ENCODE data around the gene PDHX. TPM values are rescaled to one million over a fixed set of nuclear protein-coding genes. Genes with fewer than 3 reads are reported as not detected.
"Not testable (repeated sequence)": the region's sequence is repeated elsewhere in the genome, so short reads cannot be mapped to it uniquely, and the experiment has no call there.

Gene PDHX
- total RNA-seq, 2 experiments from 2014 or later = 28.0 to 29.7 TPM

DNA sequence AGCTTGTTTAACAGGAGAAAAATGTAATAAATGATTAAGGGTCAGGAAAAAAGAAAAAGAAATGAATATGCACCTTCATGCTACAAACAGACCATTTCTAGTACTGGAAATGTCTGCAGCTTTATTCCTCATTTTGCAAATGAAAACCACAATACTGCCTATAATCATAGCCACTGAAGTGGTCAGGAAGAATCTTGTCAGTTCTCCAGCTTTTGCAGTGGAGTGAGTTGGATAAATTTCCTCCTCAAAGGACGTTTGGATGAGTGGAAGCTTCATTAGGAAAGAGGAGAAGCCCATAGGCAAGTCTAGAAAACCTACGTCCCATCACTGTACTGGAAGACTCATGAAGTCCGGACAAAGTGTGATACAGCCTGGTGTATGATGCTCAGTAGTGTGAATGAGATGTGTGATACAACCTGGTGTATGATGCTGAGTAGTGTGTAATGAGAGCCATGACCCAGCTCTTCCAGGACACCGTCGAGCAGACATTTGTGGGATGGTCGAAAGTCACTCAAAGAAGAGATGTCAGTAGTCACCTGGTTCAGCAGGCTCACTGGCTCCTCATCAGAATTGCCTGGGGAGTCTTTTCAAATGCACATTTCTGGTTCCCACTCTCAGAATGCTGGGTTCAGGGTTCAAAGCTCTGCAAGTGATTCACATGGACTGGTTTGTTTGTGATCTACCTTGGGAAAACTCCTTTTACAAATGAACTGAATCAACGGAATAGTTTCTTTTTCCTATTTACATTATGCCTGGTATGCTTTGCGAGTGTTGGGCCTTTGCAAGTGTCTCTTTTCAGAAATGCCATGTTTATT is 101.3 kb downstream of the PDHX start:
- DNase-seq = no peak
- H3K36me3 Mint-ChIP-seq (ENCODE audit: low read depth) = peaks cover 2% of the 10 kb centered on the region
- peaks cover 20% of the 10 kb centered on the region for H3K4me1 Mint-ChIP-seq
- peaks cover 8% of the 10 kb centered on the region for H3K9me3 Mint-ChIP-seq
- CTCF ChIA-PET = no interaction called here
- H3K27ac Mint-ChIP-seq = no peak overlapping the region
- H3K4me3 Mint-ChIP-seq = no peak overlapping the region
- H3K27me3 Mint-ChIP-seq = peaks cover 2% of the 10 kb centered on the region
- POLR2A ChIA-PET = interaction anchor here (0.5 to 2.0 kb wide), 3 partner anchors 11 to 149 kb away, joined by 3 to 8 read pairs (median 5); no protein-coding TSS in a partner anchor

DNA sequence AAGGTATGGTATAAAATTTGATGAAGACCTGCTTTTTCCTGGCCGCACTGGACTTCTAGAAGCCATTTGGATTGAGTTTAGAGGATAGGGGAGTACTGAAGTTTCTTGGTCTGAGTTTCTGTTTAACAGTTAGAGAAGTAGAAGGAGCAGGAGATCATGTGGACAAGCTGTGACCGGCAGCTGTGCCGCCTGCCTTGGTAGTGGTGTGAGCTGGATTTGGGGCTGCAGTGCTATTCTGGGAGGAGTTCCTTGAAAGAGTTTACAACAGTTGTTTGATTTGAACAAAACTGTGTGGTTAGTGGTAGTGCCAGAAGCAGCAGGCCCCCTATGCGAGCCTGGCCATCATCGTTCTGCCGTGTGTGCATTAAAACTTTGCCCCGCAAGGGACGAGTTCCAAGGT is 105.2 kb downstream of the PDHX start:
- DNase-seq = no peak
- Mint-ChIP-seq H3K27me3 (peaks cover 2% of the 10 kb centered on the region), H3K9me3 (peaks cover 38% of the 10 kb centered on the region), H3K4me1 (no peaks in the 10 kb centered on the region), H3K36me3 (ENCODE audit: low read depth) (peaks cover 35% of the 10 kb centered on the region), H3K4me3 (no peak overlapping the region), H3K27ac (no peak overlapping the region)
- POLR2A ChIA-PET = no interaction called here
- CTCF ChIA-PET = no interaction called here

DNA sequence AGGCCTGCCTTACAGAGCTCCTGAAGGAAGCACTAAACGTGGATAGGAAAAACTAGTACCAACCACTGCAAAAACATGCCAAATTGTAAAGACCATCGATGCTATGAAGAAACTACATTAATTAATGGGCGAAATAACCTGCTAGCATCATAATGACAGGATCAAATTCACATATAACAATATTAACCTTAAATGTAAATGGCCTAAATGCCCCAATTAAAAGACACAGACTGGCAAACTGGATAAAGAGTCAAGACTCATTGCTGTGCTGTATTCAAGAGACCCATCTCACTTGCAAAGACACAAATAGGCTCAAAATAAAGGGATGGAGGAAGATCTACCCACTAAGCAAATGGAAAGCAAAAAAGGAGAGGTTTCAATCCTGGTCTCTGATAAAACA is 107.5 kb downstream of the PDHX start:
- peaks cover 47% of the 10 kb centered on the region for H3K9me3 Mint-ChIP-seq
- H3K4me3 Mint-ChIP-seq, POLR2A ChIA-PET, DNase-seq, H3K27me3 Mint-ChIP-seq, CTCF ChIA-PET, H3K27ac Mint-ChIP-seq: not testable (repeated sequence)
- peaks cover 13% of the 10 kb centered on the region for H3K4me1 Mint-ChIP-seq
- peaks cover 49% of the 10 kb centered on the region for H3K36me3 Mint-ChIP-seq (ENCODE audit: low read depth)

DNA sequence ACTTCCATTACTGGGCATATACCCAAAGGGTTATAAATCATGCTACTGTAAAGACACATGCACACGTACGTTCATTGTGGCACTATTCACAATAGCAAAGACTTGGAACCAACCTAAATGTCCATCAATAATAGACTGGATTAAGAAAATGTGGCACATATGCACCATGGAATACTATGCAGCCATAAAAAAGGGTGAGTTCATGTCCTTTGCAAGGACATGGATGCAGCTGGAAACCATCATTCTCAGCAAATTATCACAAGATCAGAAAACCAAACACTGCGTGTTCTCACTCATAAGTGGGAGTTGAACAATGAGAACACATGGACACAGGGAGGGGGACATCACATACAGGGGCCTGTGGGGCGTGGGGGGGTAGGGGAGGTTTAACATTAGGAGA is 111.6 kb downstream of the PDHX start:
- not testable (repeated sequence) for H3K4me3 Mint-ChIP-seq, H3K27ac Mint-ChIP-seq, DNase-seq, H3K27me3 Mint-ChIP-seq
- peaks cover 48% of the 10 kb centered on the region for H3K4me1 Mint-ChIP-seq
- peaks cover 55% of the 10 kb centered on the region for H3K36me3 Mint-ChIP-seq (ENCODE audit: low read depth)
- POLR2A ChIA-PET = interaction anchor here (2.3 to 3.7 kb wide), 2 partner anchors 13 to 139 kb away, joined by 7 to 38 read pairs; no protein-coding TSS in a partner anchor
- peaks cover 37% of the 10 kb centered on the region for H3K9me3 Mint-ChIP-seq
- CTCF ChIA-PET = interaction anchor here (2.1 kb wide), 1 partner anchor 14 kb away, joined by 6 read pairs; no protein-coding TSS in a partner anchor

DNA sequence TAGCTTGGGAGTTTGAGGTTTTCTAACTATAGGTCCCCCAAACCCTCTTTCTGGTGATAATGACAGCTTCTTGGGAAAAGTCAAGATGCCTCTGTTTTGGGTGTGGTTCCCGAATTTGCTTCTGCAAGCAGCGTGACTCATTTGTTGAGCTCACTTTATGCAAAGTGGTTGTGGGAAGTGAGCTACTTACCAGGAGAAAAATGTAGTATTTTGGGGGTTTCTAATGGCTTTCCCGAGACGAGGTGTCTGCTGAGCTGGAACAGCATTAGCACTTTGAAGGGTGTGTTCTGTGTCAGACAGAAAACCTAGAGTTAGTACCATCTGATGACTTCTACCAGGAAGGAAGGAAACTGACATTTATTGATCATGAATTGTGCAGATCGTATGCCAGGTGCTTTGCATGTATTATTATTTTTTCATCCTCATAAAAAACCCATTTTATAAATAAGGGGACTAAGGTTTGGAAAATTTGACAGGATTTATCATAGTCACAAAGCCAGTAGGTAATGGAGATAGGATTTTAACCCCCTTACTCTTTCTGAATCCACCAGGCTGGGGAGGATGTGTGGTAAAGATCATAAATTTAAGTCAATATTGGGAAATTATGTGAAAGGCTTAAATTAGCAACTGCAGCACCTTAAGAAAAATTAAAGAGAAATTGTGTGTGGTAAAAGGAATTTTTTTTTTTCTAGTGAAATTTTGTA is 113.7 kb downstream of the PDHX start:
- peaks cover 62% of the 10 kb centered on the region for H3K4me1 Mint-ChIP-seq
- peak; percentile 43 for DNase-seq
- peaks cover 18% of the 10 kb centered on the region for H3K9me3 Mint-ChIP-seq
- peak overlapping the region; percentile 69 for H3K4me3 Mint-ChIP-seq
- H3K27ac Mint-ChIP-seq = peak overlapping the region; percentile 95
- ChIA-PET POLR2A (interaction anchor here (0.6 to 3.8 kb wide), 19 partner anchors 9 to 206 kb away, joined by 3 to 41 read pairs (median 7); partner anchors contain the start of gene CD44), CTCF (interaction anchor here (0.8 to 3.2 kb wide), 16 partner anchors 9 to 362 kb away, joined by 3 to 18 read pairs (median 4); no protein-coding TSS in a partner anchor)
- peaks cover 39% of the 10 kb centered on the region for H3K36me3 Mint-ChIP-seq (ENCODE audit: low read depth)
- peaks cover 3% of the 10 kb centered on the region for H3K27me3 Mint-ChIP-seq

DNA sequence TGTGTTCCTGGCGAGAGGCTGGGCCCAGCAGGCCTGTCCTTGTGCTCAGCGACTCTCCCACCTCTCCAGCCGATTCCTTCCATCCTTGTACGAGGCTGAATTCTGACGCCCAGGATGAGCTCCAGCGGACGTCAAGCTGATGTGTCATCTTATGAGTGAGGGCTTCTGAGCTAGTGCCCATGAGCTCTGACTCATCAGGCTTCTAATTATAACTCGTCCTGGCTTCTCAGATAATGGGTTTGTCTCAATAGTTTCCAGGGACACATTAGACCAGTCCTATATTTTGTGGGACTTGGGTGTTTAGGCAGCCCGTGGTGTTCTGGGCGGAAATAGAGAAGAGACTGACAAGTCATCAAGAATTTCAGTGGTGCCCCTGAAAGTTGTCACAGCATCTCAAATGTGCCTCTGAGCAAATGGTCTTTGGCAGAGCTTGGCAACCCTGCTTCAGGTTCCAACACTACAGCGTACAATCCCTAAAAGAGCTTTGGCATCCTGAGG is 114.3 kb downstream of the PDHX start:
- peak; percentile 62 for DNase-seq
- POLR2A ChIA-PET = interaction anchor here (0.8 to 3.8 kb wide), 19 partner anchors 9 to 205 kb away, joined by 3 to 41 read pairs (median 7); partner anchors contain the start of gene CD44

DNA sequence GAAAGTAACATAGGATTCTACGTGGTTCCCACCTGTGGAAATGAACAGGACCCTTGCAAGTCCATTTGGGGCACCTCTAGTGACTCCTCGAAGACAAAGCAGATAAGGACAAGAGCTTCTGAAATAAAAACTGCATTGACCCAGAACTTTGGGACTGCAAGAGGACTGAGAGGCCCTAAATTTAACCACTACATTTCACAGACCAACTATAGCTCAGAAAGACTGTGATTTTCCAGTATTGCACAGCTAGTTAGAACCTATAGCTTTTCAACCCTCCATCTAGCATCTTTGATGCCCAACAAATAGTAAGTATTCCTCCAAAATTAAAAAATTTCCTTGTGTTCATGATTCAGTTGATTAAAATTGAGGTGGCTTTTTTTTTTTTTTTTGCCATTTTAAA is 114.9 kb downstream of the PDHX start:
- H3K36me3 Mint-ChIP-seq (ENCODE audit: low read depth) = peaks cover 38% of the 10 kb centered on the region
- peak overlapping the region; percentile 95 for H3K27ac Mint-ChIP-seq
- DNase-seq = no peak
- peaks cover 71% of the 10 kb centered on the region for H3K4me1 Mint-ChIP-seq
- ChIA-PET POLR2A (interaction anchor here (0.5 to 3.8 kb wide), 15 partner anchors 10 to 168 kb away, joined by 3 to 41 read pairs (median 8); partner anchors contain the start of gene CD44), CTCF (interaction anchor here (0.6 to 3.2 kb wide), 9 partner anchors 10 to 361 kb away, joined by 3 to 18 read pairs (median 4); no protein-coding TSS in a partner anchor)
- H3K9me3 Mint-ChIP-seq = peaks cover 15% of the 10 kb centered on the region
- no peak overlapping the region for H3K4me3 Mint-ChIP-seq
- H3K27me3 Mint-ChIP-seq = peaks cover 5% of the 10 kb centered on the region

More for the DNA sequence above, 114.3 kb downstream of the PDHX start:
- Mint-ChIP-seq H3K27me3 (peaks cover 5% of the 10 kb centered on the region), H3K4me3 (peak overlapping the region; percentile 69), H3K27ac (peak overlapping the region; percentile 95), H3K9me3 (peaks cover 20% of the 10 kb centered on the region), H3K4me1 (peaks cover 68% of the 10 kb centered on the region), H3K36me3 (ENCODE audit: low read depth) (peaks cover 43% of the 10 kb centered on the region)
- CTCF ChIA-PET = interaction anchor here (0.6 to 3.2 kb wide), 7 partner anchors 10 to 361 kb away, joined by 3 to 18 read pairs (median 4); no protein-coding TSS in a partner anchor

DNA sequence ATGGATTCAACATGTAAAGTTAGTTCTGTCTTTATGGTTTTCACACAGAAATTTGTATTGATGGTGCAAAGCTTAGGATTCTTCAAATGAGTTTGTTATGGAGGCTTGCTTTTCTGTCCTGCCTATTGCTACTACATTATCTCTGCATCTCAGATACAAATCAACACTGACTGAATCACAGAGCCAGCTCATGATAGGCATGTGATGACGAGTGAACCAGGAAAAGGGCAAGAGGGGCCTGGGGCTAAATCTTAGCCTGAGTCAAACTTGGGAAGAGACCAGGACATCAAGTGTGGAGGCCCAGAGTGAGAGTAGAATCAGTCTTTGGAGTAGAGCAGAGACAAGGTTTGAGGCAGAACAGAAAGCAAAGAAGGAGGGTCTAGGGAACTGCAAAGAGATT is 115.4 kb downstream of the PDHX start:
- no peak for DNase-seq
- Mint-ChIP-seq H3K27ac (peak overlapping the region; percentile 57), H3K9me3 (peaks cover 14% of the 10 kb centered on the region), H3K4me1 (peaks cover 74% of the 10 kb centered on the region), H3K27me3 (peaks cover 8% of the 10 kb centered on the region), H3K4me3 (no peak overlapping the region), H3K36me3 (ENCODE audit: low read depth) (peaks cover 37% of the 10 kb centered on the region)
- CTCF ChIA-PET = interaction anchor here (0.9 to 3.2 kb wide), 5 partner anchors 9 to 134 kb away, joined by 3 to 18 read pairs (median 6); no protein-coding TSS in a partner anchor
- POLR2A ChIA-PET = interaction anchor here (0.5 to 3.8 kb wide), 14 partner anchors 9 to 204 kb away, joined by 3 to 41 read pairs (median 8); partner anchors contain the start of gene CD44

DNA sequence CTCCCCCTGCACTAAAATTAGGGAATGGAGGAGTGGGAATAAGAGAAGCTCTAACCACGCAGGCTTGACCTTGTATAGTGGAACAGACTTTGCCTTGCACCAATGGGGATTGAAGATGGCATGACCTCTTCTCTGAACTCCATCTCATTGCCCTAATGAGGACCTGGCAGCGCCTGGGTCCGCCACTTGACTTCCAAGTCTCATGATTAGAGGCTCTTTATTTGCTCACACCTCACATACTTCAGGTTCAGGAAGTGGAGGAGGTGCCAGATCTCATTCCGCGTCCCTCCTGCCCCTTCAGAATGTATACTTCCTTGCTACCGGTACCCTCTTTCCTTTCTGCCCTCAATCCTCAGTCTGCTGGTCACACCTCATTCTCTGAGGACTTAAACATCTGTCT is 116.6 kb downstream of the PDHX start:
- peaks cover 74% of the 10 kb centered on the region for H3K4me1 Mint-ChIP-seq

DNA sequence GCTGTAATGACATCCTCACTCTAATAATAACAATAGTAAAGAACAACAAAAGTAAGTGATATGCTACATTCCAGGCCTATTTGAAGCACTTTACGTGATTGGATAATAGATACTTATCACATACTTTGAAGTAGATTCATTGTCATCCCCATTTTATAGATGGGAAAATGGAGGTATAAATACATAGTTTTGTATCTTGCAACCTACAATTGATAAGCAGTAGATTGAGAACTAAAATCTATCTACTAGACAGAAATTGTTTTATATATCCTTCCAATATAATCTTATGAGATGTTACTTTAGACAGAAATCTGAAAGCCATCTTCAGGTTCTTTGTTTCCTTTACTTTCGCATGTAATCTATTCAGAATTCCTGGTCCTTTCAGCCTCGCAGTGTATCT is 118.0 kb downstream of the PDHX start:
- Mint-ChIP-seq H3K4me1 (peaks cover 77% of the 10 kb centered on the region), H3K27ac (no peak overlapping the region), H3K27me3 (peaks cover 14% of the 10 kb centered on the region), H3K4me3 (no peak overlapping the region), H3K9me3 (peaks cover 12% of the 10 kb centered on the region), H3K36me3 (ENCODE audit: low read depth) (peaks cover 37% of the 10 kb centered on the region)
- DNase-seq = no peak
- ChIA-PET POLR2A (interaction anchor here (1.0 kb wide), 1 partner anchor 21 kb away, joined by 3 read pairs; no protein-coding TSS in a partner anchor), CTCF (no interaction called here)

More for the DNA sequence above, 116.6 kb downstream of the PDHX start:
- Mint-ChIP-seq H3K27me3 (peaks cover 12% of the 10 kb centered on the region), H3K27ac (no peak overlapping the region), H3K9me3 (peaks cover 12% of the 10 kb centered on the region), H3K36me3 (ENCODE audit: low read depth) (peaks cover 32% of the 10 kb centered on the region), H3K4me3 (no peak overlapping the region)
- ChIA-PET POLR2A (interaction anchor here (0.8 to 2.1 kb wide), 3 partner anchors 7 to 203 kb away, joined by 3 to 8 read pairs (median 5); no protein-coding TSS in a partner anchor), CTCF (no interaction called here)
- no peak for DNase-seq

DNA sequence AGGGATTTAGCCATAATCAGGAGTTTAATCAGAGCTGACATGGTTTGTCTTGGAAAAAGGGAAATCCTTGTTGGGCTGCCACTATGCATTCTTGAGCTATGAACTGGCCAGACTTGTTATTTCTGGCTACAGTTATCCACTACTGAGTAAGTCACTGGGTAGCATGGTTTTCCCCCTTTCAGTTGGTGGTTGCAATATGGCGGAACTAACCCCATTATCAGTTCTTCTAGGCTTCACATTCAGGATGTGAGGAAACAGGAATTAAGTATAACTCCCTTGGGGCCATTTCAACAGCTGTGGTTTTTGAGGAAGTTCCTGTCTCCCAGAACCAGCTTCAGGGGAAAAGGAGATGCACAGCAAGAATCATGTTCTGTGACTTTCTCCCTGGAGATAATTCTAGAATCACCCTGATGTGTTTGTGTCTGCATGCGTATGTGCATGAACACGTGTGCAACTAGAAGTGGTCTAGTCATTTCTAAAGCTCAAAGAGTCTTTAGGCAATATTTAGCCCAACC is 119.5 kb downstream of the PDHX start:
- H3K36me3 Mint-ChIP-seq (ENCODE audit: low read depth) = peaks cover 32% of the 10 kb centered on the region
- H3K27ac Mint-ChIP-seq = no peak overlapping the region
- ChIA-PET POLR2A (interaction anchor here (1.1 to 1.4 kb wide), 4 partner anchors 11 to 111 kb away, joined by 3 to 5 read pairs (median 4); partner anchors contain the start of gene CD44), CTCF (interaction anchor here (1.4 kb wide), 1 partner anchor 23 kb away, joined by 3 read pairs; no protein-coding TSS in a partner anchor)
- peaks cover 14% of the 10 kb centered on the region for H3K27me3 Mint-ChIP-seq
- H3K9me3 Mint-ChIP-seq = peaks cover 12% of the 10 kb centered on the region
- no peak for DNase-seq
- H3K4me1 Mint-ChIP-seq = peaks cover 77% of the 10 kb centered on the region
- no peak overlapping the region for H3K4me3 Mint-ChIP-seq

DNA sequence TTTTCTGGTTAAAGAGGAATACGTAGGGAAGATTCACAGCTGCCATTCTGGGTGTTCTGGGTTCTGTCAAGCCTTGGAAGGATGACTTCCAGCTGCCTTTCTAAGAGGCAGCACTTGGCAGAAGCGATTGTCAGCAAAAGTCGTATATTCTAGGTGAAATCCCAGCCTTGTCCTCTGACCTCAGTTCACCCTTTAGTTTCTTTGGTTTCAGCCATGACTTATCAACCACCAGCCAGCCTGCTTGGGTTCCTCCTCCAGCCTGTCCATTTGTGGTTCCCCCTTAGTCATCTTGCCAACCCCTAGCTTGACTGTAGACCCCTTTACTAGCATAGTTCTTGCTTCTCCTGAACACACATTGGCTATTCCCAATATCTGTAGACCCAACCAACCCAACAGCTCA is 120.2 kb downstream of the PDHX start:
- Mint-ChIP-seq H3K4me3 (no peak overlapping the region), H3K4me1 (peaks cover 78% of the 10 kb centered on the region), H3K27ac (no peak overlapping the region), H3K9me3 (peaks cover 12% of the 10 kb centered on the region), H3K36me3 (ENCODE audit: low read depth) (peaks cover 30% of the 10 kb centered on the region), H3K27me3 (peaks cover 14% of the 10 kb centered on the region)
- DNase-seq = no peak
- ChIA-PET CTCF (interaction anchor here (1.4 kb wide), 1 partner anchor 24 kb away, joined by 3 read pairs; no protein-coding TSS in a partner anchor), POLR2A (interaction anchor here (0.9 to 1.4 kb wide), 4 partner anchors 10 to 102 kb away, joined by 3 to 5 read pairs (median 4); partner anchors contain the start of gene CD44)
